Adrenal gland (tissue), 12 donors: ENCODE measurements around the gene ETFB. TPM values are rescaled to one million over a fixed set of nuclear protein-coding genes. Genes with fewer than 3 reads are reported as not detected.

Source experiments
- DNase-seq, 7 donors: peaks; one replicate each; pipeline ENCODE4 v3.0.0-alpha.2; 2019 to 2020
- H3K27ac ChIP-seq, 5 donors: fragments of 200-600 bp; sonication (generic) in 4 of 5; 1 replicate in 3 of 5; 2 replicates in 2 of 5; pipeline versions ENCODE4 v1.5.1 to v1.8.0; 2016 to 2020; ENCODE audit warnings: mild to moderate bottlenecking in 1 of 5
- H3K27me3 ChIP-seq: fragments of 200-600 bp; 2 replicates; pipeline ENCODE4 v1.8.0; 2021
- H3K36me3 ChIP-seq, 2 donors: fragments of 200-600 bp; replicated peaks in 1 of 2; 1 replicate in 1 of 2; 2 replicates in 1 of 2; pipeline versions ENCODE4 v1.5.1 to v1.8.0; 2018 to 2022
- H3K4me1 ChIP-seq, 2 donors: fragments of 200-600 bp; replicated peaks in 1 of 2; 1 replicate in 1 of 2; 2 replicates in 1 of 2; pipeline versions ENCODE4 v1.5.1 to v1.8.0; 2018 to 2021
- H3K4me3 ChIP-seq, 4 donors: fragments of 200-600 bp; sonication (generic) in 3 of 4; one replicate each; pipeline ENCODE4 v1.5.1; 2016 to 2018
- H3K9me3 ChIP-seq, 3 donors: fragments of 200-600 bp; sonication (generic) in 1 of 3; replicated peaks in 1 of 3; 1 replicate in 2 of 3; 2 replicates in 1 of 3; pipeline versions ENCODE4 v1.5.1 to v1.8.0; 2016 to 2021
- POLR2A ChIP-seq, 2 donors: fragments of 450-650 bp; IDR thresholded peaks; one replicate each; pipeline ENCODE4 v1.6.1; 2017; ENCODE audit warnings: antibody characterized with exemption in 2 of 2, mild to moderate bottlenecking in 2 of 2, moderate library complexity in 1 of 2
- WGBS, 4 donors: extraction: QIAGEN DNeasy Blood & Tissue Kit in 2 of 4; methylation state at CpG; one replicate each; pipeline versions ENCODE4 v1.1.5 to v1.1.7; 2013 to 2017; 5-methylcytosine and 5-hydroxymethylcytosine counted together
- intact Hi-C, 2 donors: fragments of 100-400 bp; cut with DNase I; formaldehyde crosslinking; loops; one replicate each; pipeline versions ENCODE4 v1.14.1 to v1.15.0; 2022 to 2023
- polyA plus RNA-seq, 3 donors: library from polyadenylated mRNA; stranded (reverse); fragments of 200-250 nt in 2 of 3; fragments of 350-450 nt in 1 of 3; fragmentation: Illumina TruSeq in 1 of 3; extraction: RNeasy Lipid Tissue Mini Kit (QIAGEN cat#74804) in 1 of 3; gene quantifications; one replicate each; pipeline ENCODE4 v1.2.3, GENCODE V29; 2013 to 2014
- total RNA-seq, 9 donors: library from RNA; depleted of rRNA in 4 of 9; stranded (reverse); fragments of >200 nt in 4 of 9; fragments of 120-200 nt in 1 of 9; fragmentation: NEBNext Ultra II Directional in 1 of 9; extraction: Animal tissue kit (Norgen Biotek cat#: 25700) in 1 of 9; gene quantifications; one replicate each; pipeline versions ENCODE4 v1.1.0 to v1.2.4, GENCODE V29; 2013 to 2023
- TF ChIP-seq, protein P1 (sequence below), 6 experiments: fragments of 450-650 bp in 4 of 6; fragments of 200-600 bp in 2 of 6; sonication (generic) in 1 of 6; IDR thresholded peaks; 1 replicate in 5 of 6; 2 replicates in 1 of 6; pipeline versions ENCODE4 v1.5.1 to v1.8.0; 2016 to 2021; ENCODE audit warnings: antibody characterized with exemption in 6 of 6, mild to moderate bottlenecking in 2 of 6, moderate library complexity in 1 of 6
- donor health status: healthy with polysubstance abuse.
- donor health status: Bipolar disorder and iron deficiency.
- donor health status: DM: yes; HTN: yes; CAD: no.
- donor health status: DM: no; HTN: no; CAD: no.
- donor health status: DM: no; HTN: no; CAD: no.
- donor health status: DM: yes; HTN: yes; CAD: no.

ETFB gene
- total and polyA plus RNA-seq, 12 donors, result 110 to 470 (median 240) TPM

GRCh38 chr19:51337861-51338562 lies 28.2 kb downstream of the ETFB start:
- Histone ChIP-seq H3K27me3 (no peaks in the 10 kb centered on the region), H3K27ac (no peak overlapping the region), H3K4me3 (no peak overlapping the region), H3K36me3 (no peaks in the 10 kb centered on the region), H3K9me3 (no peaks in the 10 kb centered on the region), H3K4me1 (peaks cover 7 to 14% of the 10 kb centered on the region in 2 donors)
- WGBS, 4 donors, result 82 to 93% (median 86%) methylated on average over 9 to 19 of the region's 19 CpGs
- DNase-seq, result no peak
- TF ChIP-seq, protein P1, sequence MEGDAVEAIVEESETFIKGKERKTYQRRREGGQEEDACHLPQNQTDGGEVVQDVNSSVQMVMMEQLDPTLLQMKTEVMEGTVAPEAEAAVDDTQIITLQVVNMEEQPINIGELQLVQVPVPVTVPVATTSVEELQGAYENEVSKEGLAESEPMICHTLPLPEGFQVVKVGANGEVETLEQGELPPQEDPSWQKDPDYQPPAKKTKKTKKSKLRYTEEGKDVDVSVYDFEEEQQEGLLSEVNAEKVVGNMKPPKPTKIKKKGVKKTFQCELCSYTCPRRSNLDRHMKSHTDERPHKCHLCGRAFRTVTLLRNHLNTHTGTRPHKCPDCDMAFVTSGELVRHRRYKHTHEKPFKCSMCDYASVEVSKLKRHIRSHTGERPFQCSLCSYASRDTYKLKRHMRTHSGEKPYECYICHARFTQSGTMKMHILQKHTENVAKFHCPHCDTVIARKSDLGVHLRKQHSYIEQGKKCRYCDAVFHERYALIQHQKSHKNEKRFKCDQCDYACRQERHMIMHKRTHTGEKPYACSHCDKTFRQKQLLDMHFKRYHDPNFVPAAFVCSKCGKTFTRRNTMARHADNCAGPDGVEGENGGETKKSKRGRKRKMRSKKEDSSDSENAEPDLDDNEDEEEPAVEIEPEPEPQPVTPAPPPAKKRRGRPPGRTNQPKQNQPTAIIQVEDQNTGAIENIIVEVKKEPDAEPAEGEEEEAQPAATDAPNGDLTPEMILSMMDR (IDR thresholded peaks at IDR 0.05), result no peak
- no peak for TF ChIP-seq POLR2A (IDR thresholded peaks at IDR 0.05)
- intact Hi-C loops, result loop anchor here in 1 of 2 donors (10.0 kb wide), 2 partner anchors 67 to 317 kb away; no protein-coding TSS in a partner anchor

GRCh38 chr19:51337141-51337860 lies 28.9 kb downstream of the ETFB start:
- no peaks in the 10 kb centered on the region for H3K9me3 ChIP-seq
- no peak overlapping the region for H3K4me3 ChIP-seq
- H3K27me3 ChIP-seq, result no peaks in the 10 kb centered on the region
- WGBS, 4 donors, result 91 to 96% (median 94%) methylated on average over 3 to 13 of the region's 13 CpGs
- DNase-seq, result no peak
- no peak for TF ChIP-seq POLR2A (IDR thresholded peaks at IDR 0.05)
- H3K36me3 ChIP-seq, result no peaks in the 10 kb centered on the region
- peaks cover 7 to 14% of the 10 kb centered on the region in 2 donors for H3K4me1 ChIP-seq
- intact Hi-C loops, result loop anchor here in 1 of 2 donors (10.0 kb wide), 2 partner anchors 68 to 318 kb away; no protein-coding TSS in a partner anchor
- H3K27ac ChIP-seq, result no peak overlapping the region

- H3K27ac ChIP-seq, result no peak overlapping the region
- 87 to 96% (median 93%) methylated on average over 10 to 13 of the region's 13 CpGs for WGBS, 4 donors
- no peaks in the 10 kb centered on the region for H3K36me3 ChIP-seq
- DNase-seq, result no peak
- no peaks in the 10 kb centered on the region for H3K9me3 ChIP-seq
- no peak overlapping the region for H3K4me3 ChIP-seq
- no peaks in the 10 kb centered on the region for H3K27me3 ChIP-seq
- intact Hi-C loops, result loop anchor here in 1 of 2 donors (10.0 kb wide), 2 partner anchors 71 to 321 kb away; no protein-coding TSS in a partner anchor
- peaks cover 4 to 5% of the 10 kb centered on the region in 2 donors for H3K4me1 ChIP-seq
- TF ChIP-seq, protein P1 (IDR thresholded peaks at IDR 0.05), result no peak
- no peak for TF ChIP-seq POLR2A (IDR thresholded peaks at IDR 0.05)
These were observed 32.2 kb downstream of the ETFB start for GRCh38 chr19:51333836-51334460.

GRCh38 chr19:51331716-51332115 lies 34.5 kb downstream of the ETFB start:
- no peak for DNase-seq
- H3K27me3 ChIP-seq, result peaks cover 6% of the 10 kb centered on the region
- no peak overlapping the region for H3K27ac ChIP-seq
- no peak overlapping the region for H3K4me3 ChIP-seq
- WGBS, 4 donors, result 78 to 88% (median 83%) methylated on average over 6 of the region's 6 CpGs
- no peaks in the 10 kb centered on the region for H3K36me3 ChIP-seq
- no peaks in the 10 kb centered on the region for H3K9me3 ChIP-seq
- H3K4me1 ChIP-seq, result peaks cover 0 to 5% of the 10 kb centered on the region in 2 donors
- TF ChIP-seq, protein P1 (IDR thresholded peaks at IDR 0.05), result no peak
- no peak for TF ChIP-seq POLR2A (IDR thresholded peaks at IDR 0.05)
- intact Hi-C loops, result loop anchor here in 1 of 2 donors (10.0 kb wide), 2 partner anchors 73 to 323 kb away; no protein-coding TSS in a partner anchor
